SHP77 (cell line): ENCODE measurements around the gene LEMD3.

Experiments used
- DNase-seq, 2 experiments: peaks; one replicate each; lab custom pipeline; 2025; lab: John Stamatoyannopoulos, UW

The LEMD3 gene

GRCh38 chr12:65170209-65170881 is 962 bp downstream of the LEMD3 start:
- DNase-seq = peak; percentile 5 to 48

DNA sequence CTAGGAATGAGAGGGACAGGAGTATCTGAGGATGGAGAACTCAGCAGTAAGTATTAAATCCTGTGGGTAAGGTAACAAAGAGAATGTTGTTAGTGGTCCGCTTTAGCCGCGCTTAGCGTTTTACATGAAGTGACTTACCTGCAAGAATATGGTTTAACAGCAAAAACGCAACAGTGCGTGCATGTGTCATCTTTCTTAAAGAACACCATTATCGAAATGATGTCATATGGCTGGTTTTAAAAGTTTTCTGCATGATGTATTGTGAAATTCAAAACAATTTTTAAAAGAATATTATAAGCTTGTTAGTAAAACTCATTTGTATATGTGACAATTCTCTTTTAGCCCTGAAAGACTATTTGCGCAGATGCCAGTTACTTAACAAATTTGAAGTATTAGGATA is 1.7 kb downstream of the LEMD3 start:
- DNase-seq = no peak

DNA sequence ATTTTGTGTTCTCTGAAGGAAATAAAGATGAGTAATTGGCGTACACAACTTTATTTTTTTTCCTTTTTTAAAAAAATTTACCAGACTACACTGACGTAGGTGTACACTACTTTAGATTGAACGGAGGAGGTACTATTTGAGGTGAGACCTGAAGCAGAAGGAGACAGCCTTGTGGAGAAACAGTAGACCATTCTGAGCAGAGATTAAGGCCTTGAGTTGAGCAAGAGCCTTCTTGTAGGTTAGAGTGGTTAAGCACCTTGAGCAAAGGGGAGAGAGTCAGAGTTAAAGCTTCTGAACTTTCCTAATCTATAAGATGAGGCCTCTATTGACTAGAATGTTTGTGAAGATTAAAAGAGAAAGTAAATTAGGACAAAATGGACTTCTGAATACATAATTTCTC is 2.5 kb downstream of the LEMD3 start:
- no peak for DNase-seq

GRCh38 chr12:65175385-65175784 is 6.0 kb downstream of the LEMD3 start:
- no peak for DNase-seq

DNA sequence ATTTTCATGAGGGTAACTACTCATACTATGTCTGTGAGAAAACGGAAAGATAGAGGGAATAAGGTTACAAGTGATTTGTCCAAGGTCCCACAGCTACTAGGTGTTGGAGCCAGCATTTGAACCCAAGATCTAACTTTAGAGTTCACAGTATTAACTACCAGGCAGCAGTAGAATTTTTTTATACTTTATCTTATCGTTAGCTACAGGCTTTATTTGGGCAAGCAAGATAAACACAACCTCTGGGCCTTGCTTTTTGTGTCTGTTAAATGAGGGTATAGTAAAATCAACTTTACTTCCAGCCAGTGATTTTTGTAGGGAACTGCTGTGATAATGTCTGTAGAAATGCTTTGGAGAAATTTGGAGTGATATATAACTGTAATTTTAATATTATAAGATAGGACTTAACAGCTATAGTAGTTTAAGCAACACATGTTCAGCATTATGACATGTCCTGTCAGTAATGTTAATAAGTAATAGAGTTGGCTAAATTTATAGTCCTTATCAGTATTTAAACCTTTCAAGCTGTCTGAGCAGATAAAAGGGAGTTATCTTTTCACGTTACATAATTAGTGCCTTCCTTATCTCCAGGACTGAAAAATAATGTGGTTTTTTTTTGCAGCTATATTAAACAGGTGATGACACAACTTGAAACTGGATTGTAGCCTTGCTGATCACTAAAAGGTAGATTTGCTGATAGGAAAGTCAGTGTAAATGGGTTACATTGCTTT is 12.8 kb downstream of the LEMD3 start:
- DNase-seq = no peak

GRCh38 chr12:65184176-65184857 is 14.9 kb downstream of the LEMD3 start:
- no peak for DNase-seq

DNA sequence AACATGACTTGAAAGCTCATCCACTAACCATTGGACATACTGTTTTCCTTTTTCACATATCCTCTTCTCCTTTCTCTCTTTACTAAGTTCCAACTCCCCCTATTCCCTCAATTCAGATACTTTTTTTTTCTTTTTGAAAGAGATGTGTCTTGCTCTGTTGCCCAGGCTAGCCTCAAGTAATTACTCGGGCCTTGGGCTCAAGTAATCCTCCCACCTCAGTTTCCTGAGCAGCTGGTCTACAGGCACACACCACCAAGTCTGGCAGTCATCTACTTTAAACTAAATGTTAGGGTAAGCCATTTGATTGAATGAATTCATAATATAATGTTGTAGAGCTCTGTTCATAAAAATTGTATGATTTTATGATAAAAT is 15.5 kb downstream of the LEMD3 start:
- no peak for DNase-seq

DNA sequence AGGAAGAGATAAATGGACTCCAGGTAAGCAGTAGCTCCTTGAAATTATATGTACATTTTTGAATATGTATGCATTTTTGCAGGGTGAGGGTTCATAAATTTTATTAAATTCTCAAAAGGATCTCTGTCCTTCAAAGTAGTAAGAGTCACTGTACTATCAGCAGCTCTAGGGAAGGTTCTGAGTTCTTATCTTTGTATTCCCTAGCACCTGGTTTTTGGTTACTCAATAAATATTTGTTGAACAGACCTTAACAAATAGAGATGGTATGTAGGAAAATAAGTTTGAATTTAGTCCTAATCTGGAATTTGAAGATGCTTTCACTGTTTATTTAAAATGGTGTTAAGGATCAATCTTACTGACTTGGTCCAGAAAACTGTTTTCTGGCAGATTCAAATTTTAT is 18.3 kb downstream of the LEMD3 start:
- no peak for DNase-seq

DNA sequence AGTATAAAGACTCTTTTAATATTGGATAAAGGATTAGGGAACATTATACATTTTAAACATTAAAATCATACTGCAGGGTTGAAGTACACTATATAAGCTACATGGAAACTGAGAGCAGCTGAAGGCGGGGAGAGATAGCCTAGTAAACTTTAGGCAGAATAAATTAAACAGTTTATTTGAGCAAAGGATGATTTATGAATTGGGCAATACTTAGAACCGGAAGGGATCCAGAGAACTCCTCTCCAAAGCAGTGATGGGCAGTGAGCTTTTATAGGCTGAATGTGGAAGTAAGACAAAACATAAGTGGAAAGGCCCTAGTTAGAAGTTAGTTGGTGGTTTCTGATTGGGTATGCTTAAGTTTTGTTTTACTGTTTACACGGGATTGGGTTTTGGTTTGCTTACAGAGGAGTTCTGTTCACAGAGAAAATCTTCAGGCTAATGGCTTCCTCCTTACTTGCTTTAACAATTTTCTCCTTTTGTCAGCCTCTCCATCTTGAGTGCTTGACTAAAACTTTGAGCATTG is 18.9 kb downstream of the LEMD3 start:
- DNase-seq = no peak

- DNase-seq = no peak
These were observed 19.8 kb downstream of the LEMD3 start for GRCh38 chr12:65189028-65189718.

- DNase-seq = no peak
These were observed 23.7 kb downstream of the LEMD3 start for GRCh38 chr12:65192963-65193516.

GRCh38 chr12:65194949-65195348 is 25.6 kb downstream of the LEMD3 start:
- DNase-seq = no peak

GRCh38 chr12:65195387-65196055 is 26.1 kb downstream of the LEMD3 start:
- no peak for DNase-seq

- no peak for DNase-seq
These were observed 27.6 kb downstream of the LEMD3 start for GRCh38 chr12:65196762-65197567.

GRCh38 chr12:65199604-65200003 is 30.2 kb downstream of the LEMD3 start:
- no peak for DNase-seq

DNA sequence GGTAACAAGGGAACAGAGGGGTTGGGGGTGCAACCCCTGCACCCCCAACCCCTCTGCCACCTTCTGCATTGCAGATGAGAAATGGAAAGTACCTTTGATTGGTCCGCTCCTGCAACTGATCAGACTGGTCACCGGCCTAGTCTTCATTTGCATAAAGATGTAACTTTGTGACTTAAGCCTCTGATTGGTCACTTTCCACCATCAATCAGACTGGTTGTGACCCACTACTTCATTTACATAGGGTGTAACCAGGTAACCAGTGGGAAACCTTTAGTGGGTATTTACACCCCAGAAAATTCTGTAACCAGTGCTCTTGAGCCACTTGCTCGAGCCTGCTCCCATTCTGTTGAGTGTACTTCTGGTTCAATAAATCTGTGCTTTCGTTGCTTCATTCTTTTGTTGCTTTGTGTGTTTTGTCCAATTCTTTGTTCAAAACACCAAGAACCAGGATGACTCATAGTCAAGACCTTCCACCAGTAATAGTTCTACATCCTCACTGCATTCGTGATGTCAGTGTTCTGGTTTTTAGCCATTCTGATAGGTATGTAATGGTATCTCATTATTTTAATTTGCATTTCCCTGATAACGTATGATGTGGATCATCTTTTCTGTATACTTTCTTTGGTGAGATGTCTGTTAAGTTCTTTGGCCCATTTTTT is 30.8 kb downstream of the LEMD3 start:
- DNase-seq = no peak

DNA sequence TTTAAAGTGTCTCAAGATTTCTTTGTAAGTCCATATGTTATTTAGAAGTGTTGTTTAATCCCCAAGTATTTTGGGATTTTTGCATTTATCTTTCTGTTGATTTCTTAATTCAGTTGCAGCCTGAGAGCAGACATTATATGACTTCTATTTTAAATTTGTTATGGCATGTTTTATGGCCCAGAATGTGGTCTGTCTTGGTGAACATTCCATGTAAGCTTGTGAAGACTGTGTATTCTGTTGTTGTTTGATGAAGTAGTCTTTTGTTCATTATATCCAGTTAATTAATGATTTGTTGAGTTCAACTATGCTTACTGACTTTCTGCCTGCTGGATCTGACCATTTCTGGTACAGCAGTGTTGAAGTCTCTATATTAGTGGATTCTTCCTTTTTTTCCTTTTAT is 34.0 kb downstream of the LEMD3 start:
- no peak for DNase-seq

GRCh38 chr12:65204886-65205525 is 35.6 kb downstream of the LEMD3 start:
- no peak for DNase-seq

DNA sequence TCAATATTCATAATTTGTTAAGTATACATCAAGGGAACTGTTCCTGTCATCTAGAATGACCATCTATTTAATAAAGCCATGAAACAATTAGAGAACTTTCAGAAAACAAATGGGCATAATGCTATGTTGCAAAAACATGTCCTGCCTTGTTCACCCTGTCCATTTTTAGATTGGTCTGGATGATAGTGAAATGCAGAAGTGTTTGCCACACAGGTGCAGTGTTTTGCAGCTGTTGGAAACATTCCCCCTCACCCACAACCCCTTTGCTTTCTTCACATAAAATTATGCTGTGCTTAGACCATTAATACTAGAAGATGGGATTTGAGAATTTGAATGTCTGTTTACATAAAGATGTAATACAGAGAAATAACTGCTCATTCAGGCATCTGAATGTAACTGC is 36.5 kb downstream of the LEMD3 start:
- DNase-seq = no peak

DNA sequence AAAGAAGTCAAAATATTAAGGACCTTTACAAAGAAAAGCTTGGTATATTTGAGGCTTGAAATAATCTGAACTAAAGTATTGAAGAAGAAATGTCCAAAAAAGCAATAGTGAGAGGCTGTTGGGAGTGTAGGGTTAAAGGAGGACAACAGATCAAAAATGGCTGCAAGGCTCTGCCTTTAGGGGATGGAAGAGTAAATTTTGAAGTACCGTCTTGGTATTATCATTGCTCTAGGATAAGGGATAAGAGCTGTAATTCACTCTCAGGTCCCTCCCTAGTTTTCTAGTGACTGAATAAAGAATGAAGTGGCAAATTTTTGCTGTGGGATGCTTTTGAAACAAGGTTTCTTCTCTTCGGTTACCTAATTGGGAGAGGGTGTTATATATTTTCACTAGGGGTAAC is 38.7 kb downstream of the LEMD3 start:
- no peak for DNase-seq
